NCI-H2227 (cell line): ENCODE measurements around the gene LDB1.

Source experiments
- DNase-seq: peaks from one replicate; lab custom pipeline; 2025; ENCODE audit not compliant: unreplicated experiment; lab: John Stamatoyannopoulos, UW

The LDB1 gene

DNA sequence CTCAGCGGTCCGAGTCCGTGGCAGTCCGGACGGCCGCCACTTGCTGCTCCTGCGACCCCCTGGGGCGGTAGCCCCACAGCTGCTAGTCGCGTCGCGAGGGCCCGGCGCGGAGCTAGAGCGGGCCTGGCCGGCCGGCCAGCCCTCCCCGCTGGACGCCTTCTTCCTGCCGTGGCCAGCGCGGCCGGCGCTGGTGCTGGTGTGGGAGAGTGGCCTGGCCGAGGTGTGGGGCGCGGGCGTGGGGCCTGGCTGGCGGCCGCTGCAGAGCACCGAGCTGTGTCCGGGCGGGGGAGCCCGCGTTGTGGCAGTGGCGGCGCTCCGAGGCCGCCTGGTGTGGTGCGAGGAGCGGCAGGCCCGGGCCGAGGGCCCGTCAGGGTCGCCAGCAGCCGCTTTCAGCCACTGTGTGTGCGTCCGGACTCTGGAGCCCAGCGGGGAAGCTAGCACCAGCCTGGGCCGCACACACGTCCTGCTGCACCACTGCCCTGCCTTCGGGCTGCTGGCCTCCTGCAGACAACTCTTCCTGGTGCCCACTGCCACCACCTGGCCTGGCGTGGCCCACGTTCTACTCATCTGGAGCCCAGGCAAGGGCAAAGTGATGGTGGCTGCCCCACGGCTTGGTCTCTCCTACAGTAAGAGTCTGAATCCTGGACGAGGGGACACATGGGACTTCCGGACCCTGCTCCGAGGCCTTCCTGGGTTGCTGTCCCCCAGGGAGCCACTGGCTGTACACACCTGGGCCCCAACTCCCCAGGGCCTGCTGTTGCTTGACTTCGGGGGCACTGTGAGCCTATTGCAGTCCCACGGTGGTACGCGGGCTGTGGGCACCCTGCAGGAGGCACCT, 54.4 kb downstream of the LDB1 start:
- DNase-seq: peak; percentile 34

- DNase-seq: peak; percentile 90
Observed at GRCh38 chr10:102064868-102065560, 55.2 kb downstream of the LDB1 start, which contains the start of gene HPS6. HPS6 (plus strand) TSS chr10:102065349; CDS start chr10:102065475, 126 bp downstream.

DNA sequence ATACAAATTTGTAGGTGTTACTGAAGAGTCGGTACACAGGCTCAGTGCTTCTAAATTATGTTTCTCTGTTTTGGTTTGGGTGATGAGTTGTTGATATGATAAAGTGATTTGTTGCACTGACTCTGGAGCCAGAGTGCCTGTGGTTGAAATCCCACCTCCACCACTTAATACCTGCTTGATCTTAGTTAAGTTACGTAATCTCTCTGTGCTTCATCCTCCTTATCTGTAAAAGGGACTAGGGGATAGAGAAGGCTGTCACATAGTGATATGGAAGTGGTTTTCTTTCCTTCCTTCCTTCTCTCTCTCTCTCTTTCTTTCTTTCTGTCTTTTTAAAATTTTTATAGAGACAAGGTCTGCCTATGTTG, 55.7 kb downstream of the LDB1 start:
- DNase-seq: no peak

DNA sequence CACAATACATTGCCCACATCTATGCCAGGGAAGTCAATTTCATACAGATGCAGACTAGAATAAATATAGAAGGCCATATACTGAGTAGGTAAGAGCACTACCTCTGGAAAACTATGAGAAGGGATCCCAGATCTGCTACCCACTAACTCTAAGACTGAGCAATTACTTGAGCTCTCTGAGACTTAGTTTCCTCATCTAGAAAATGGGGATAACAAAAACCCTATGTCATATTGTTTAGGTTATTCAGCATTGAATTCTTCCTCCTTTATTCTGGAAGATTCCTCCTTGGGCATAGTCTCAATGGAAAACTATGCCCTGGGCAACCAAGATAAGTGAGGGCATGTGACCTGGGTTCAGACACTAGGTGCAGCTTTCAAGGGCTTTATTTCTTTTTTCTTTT, 60.2 kb downstream of the LDB1 start:
- DNase-seq: no peak
